SK-N-SH treated with all-trans-retinoic acid at 6 μM for 48 hours (cell line): ENCODE results near the gene CEBPB.

ENCODE experiments used
- CSRNP3 ChIP-seq: fragments of 250-450 bp; sonication (Bioruptor Pico); IDR thresholded peaks from 2 replicates; pipeline ENCODE4 v1.5.1; 2021; ENCODE audit warnings: mild to moderate bottlenecking, moderate library complexity
- GLIS3 ChIP-seq: fragments of 250-450 bp; sonication (Bioruptor Pico); IDR thresholded peaks from 2 replicates; pipeline ENCODE4 v1.5.0; 2020; ENCODE audit warnings: mild to moderate bottlenecking, moderate library complexity
- ISL1 ChIP-seq: fragments of 250-450 bp; sonication (Bioruptor Pico); IDR thresholded peaks from 2 replicates; pipeline ENCODE4 v2.1.2; 2022; ENCODE audit warnings: mild to moderate bottlenecking, moderate library complexity
- OSR1 ChIP-seq: fragments of 250-450 bp; sonication (Bioruptor Pico); IDR thresholded peaks from 2 replicates; pipeline ENCODE4 v1.8.0; 2022; ENCODE audit warnings: moderate library complexity, mild to moderate bottlenecking, inconsistent platforms
- PATZ1 ChIP-seq: fragments of 250-450 bp; sonication (Bioruptor Pico); IDR thresholded peaks from 2 replicates; pipeline ENCODE4 v1.8.0; 2020; ENCODE audit warnings: mild to moderate bottlenecking, moderate library complexity, borderline replicate concordance
- POU6F1 ChIP-seq: fragments of 250-450 bp; sonication (Bioruptor Pico); IDR thresholded peaks from 2 replicates; pipeline ENCODE4 v1.8.0; 2021; ENCODE audit warnings: low read depth, mild to moderate bottlenecking, moderate library complexity, borderline replicate concordance
- TOX ChIP-seq: fragments of 250-450 bp; sonication (Bioruptor Pico); IDR thresholded peaks from 2 replicates; pipeline ENCODE4 v1.8.0; 2021; ENCODE audit warnings: mild to moderate bottlenecking, moderate library complexity, borderline replicate concordance
- TSHZ2 ChIP-seq: fragments of 250-450 bp; sonication (Bioruptor Pico); IDR thresholded peaks from 2 replicates; pipeline ENCODE4 v1.5.0; 2020; ENCODE audit warnings: mild to moderate bottlenecking, moderate library complexity
- ZFP3 ChIP-seq: fragments of 250-450 bp; sonication (Bioruptor Pico); IDR thresholded peaks from 2 replicates; pipeline ENCODE4 v1.5.0; 2020; ENCODE audit warnings: mild to moderate bottlenecking, moderate library complexity
- ZFP30 ChIP-seq: fragments of 450-650 bp; formaldehyde crosslinking; IDR thresholded peaks from 2 replicates; pipeline ENCODE4 v1.5.0; 2022; ENCODE audit warnings: mild to moderate bottlenecking, moderate library complexity
- ZNF565 ChIP-seq: fragments of 450-650 bp; formaldehyde crosslinking; conservative IDR thresholded peaks from 2 replicates; pipeline ENCODE4 v1.5.0; 2020; ENCODE audit warnings: low read depth, mild to moderate bottlenecking, moderate library complexity

GRCh38 chr20:50163570-50164317 lies 26.9 kb upstream of the CEBPB start:
- no peak for TF ChIP-seq TSHZ2 (CRISPR knock-in tag)
- TF ChIP-seq ZFP30, result no peak
- no peak for TF ChIP-seq GLIS3 (CRISPR knock-in tag)
- no peak for TF ChIP-seq CSRNP3 (CRISPR knock-in tag)
- no peak for TF ChIP-seq PATZ1
- TF ChIP-seq OSR1, result no peak
- TF ChIP-seq ISL1 (CRISPR knock-in tag), result no peak
- no peak for TF ChIP-seq ZFP3
- no peak for TF ChIP-seq TOX (CRISPR knock-in tag)
- TF ChIP-seq POU6F1 (CRISPR knock-in tag), result no peak
- no peak for TF ChIP-seq ZNF565
